ENCODE data around the gene ATAD3A. TPM values are rescaled to one million over a fixed set of nuclear protein-coding genes. Genes with fewer than 3 reads are reported as not detected.

ATAD3A gene
- total and polyA plus RNA-seq, 9 of the 15 experiments (the other 6 are each of a cell fraction or from before 2014, with no cell fraction given) = 0.10 to 173 (median 36.7) TPM

DNA sequence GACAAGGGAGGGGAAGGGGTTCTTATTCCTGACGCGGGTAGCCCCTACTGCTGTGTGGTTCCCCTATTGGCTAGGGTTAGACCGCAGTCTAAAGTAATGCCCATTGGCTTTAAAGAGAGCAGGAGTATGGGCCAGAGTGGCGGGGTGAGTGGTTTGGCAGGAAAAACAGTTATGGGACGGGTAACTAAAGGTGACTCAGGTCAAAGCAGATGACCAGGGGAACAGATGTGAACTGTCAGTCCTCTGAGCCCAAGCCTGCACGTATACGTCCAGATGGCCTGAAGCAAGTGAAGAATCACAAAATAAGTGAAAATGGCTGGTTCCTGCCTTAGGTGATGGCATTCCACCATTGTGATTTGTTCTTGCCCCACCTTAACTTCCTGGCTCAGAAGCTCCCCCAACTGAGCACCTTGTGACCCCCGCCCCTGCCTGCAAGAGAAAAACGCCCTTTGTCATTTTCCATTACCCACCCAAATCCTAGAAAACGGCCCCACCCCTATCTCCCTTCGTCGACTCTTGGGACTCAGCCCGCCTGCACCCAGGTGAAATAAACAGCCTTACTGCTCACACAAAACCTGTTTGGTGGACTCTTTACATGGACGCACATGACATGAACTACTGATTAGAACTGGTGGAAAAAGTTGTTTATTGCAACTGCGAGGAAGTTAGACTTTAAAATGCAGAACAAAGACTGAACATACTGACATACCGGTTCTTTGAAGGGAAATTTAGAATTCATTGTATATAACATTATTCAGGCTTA lies 41.2 kb upstream of the ATAD3A start (continued):
- TF ChIP-seq, protein P1, sequence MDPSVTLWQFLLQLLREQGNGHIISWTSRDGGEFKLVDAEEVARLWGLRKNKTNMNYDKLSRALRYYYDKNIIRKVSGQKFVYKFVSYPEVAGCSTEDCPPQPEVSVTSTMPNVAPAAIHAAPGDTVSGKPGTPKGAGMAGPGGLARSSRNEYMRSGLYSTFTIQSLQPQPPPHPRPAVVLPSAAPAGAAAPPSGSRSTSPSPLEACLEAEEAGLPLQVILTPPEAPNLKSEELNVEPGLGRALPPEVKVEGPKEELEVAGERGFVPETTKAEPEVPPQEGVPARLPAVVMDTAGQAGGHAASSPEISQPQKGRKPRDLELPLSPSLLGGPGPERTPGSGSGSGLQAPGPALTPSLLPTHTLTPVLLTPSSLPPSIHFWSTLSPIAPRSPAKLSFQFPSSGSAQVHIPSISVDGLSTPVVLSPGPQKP (CRISPR knock-in tag; IDR thresholded peaks at IDR 0.05) = no peak
- TF ChIP-seq CHD4 (IDR thresholded peaks at IDR 0.05; ENCODE audit: insufficient read depth, insufficient replicate concordance, low read depth, low read length, poor library complexity, severe bottlenecking) (no peak), XRCC5 (IDR thresholded peaks at IDR 0.05; ENCODE audit: low read depth, low read length) (no peak), ZNF592 (IDR thresholded peaks at IDR 0.05) (no peak), ZNF324 (CRISPR knock-in tag; IDR thresholded peaks at IDR 0.05) (no peak), ARNT (IDR thresholded peaks at IDR 0.05) (0 out of 4 replicates have a peak, but pooled peaks of 1 of the 2 experiments have one; percentile 1), NCOA1 (IDR thresholded peaks at IDR 0.05; ENCODE audit: low read depth) (peak; percentile 27; the same call in 1 of the 2 replicates), GTF2A2 (tag; IDR thresholded peaks at IDR 0.05) (no peak), ZFP36 (IDR thresholded peaks at IDR 0.05; ENCODE audit: low read depth, low read length, partially characterized antibody) (no peak), BRF1 (IDR thresholded peaks at IDR 0.05; ENCODE audit: borderline replicate concordance, extremely low read depth, insufficient read length) (no peak), CBX1 (IDR thresholded peaks at IDR 0.05; ENCODE audit: low read depth) (no peak), DNMT1 (IDR thresholded peaks at IDR 0.05) (no peak), NEUROD1 (IDR thresholded peaks at IDR 0.05; ENCODE audit: borderline replicate concordance, low read depth, low read length, partially characterized antibody) (no peak), SMARCE1 (IDR thresholded peaks at IDR 0.05) (no peak), TOE1 (IDR thresholded peaks at IDR 0.05; ENCODE audit: borderline replicate concordance) (no peak), TOE1 (CRISPR knock-in tag; IDR thresholded peaks at IDR 0.05; ENCODE audit: borderline replicate concordance, low read depth) (0 out of 2 replicates have a peak, but pooled peaks have one; percentile 36), ZNF740 (CRISPR knock-in tag; IDR thresholded peaks at IDR 0.05) (no peak), ZNF740 (tag; IDR thresholded peaks at IDR 0.05) (no peak), EWSR1 (IDR thresholded peaks at IDR 0.05; ENCODE audit: borderline replicate concordance, low read depth, partially characterized antibody) (no peak)
- TF ChIP-seq, protein P2, sequence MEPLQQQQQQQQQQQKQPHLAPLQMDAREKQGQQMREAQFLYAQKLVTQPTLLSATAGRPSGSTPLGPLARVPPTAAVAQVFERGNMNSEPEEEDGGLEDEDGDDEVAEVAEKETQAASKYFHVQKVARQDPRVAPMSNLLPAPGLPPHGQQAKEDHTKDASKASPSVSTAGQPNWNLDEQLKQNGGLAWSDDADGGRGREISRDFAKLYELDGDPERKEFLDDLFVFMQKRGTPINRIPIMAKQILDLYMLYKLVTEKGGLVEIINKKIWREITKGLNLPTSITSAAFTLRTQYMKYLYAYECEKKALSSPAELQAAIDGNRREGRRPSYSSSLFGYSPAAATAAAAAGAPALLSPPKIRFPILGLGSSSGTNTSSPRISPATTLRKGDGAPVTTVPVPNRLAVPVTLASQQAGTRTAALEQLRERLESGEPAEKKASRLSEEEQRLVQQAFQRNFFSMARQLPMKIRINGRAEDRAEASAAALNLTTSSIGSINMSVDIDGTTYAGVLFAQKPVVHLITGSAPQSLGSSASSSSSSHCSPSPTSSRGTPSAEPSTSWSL (CRISPR knock-in tag; IDR thresholded peaks at IDR 0.05; ENCODE audit: borderline replicate concordance) = no peak

Data from K562 (cell line).